HG03354 (cell line): ENCODE measurements around the gene COL6A3.

Experiments
- ATAC-seq: cut with Tn5 transposase; IDR thresholded peaks from one replicate; pipeline ENCODE4 v1.9.1; 2021; ENCODE audit warnings: mild to moderate bottlenecking; ENCODE audit not compliant: unreplicated experiment, poor library complexity, severe bottlenecking

The COL6A3 gene

DNA sequence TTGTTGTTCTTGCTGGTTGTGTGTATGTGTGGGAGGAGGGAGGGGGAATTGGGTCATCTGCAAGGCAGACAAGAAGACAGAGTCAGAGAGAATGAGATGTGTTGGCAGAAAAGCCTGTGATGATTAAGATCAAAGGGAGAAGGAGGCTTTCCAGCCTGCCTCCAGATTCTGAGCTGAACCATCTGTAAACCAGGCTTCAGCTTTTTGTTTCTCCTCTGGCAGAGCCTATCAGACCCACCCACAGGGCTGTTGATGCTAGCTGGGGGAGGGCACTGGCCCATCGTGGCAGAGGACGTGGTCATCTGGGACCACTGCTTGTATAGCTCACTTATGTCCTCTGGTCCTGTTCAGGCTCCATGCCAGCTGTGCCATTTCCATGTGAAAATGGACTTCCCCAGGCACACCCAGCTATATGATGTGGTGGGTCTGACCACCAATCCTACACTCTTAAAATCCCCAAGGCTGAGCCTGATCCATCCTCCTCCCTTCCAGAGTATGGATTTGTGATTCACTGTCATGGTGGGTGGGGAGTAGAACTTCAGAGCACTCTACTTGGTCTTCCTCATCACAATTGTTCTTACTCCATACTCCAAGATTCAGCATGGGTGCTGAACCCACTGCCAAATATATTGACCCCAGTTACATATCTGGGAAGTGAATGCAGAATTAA is 27.8 kb upstream of the COL6A3 start:
- ATAC-seq: no peak

DNA sequence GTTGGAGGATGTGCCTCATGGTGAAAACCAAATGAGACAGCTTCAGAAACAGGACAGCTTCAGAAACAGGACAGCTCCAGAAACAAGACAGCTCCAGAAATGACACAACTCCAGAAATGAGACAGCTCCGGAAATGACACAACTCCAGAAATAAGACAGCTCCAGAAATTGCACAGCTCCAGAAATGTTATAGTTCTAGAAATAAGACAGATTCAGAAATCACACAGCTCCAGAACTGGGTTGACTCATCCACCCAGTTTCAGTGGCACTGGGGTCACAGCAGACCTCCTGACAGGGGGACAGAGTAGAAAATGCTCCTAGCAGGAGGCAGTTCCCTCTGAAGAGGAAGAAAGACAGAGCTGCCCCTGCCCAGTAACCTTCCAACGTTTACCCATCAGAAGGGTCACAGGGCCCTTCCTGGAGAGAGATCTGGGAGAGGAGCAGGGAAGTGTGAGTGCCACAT is 26.9 kb upstream of the COL6A3 start:
- ATAC-seq: no peak

DNA sequence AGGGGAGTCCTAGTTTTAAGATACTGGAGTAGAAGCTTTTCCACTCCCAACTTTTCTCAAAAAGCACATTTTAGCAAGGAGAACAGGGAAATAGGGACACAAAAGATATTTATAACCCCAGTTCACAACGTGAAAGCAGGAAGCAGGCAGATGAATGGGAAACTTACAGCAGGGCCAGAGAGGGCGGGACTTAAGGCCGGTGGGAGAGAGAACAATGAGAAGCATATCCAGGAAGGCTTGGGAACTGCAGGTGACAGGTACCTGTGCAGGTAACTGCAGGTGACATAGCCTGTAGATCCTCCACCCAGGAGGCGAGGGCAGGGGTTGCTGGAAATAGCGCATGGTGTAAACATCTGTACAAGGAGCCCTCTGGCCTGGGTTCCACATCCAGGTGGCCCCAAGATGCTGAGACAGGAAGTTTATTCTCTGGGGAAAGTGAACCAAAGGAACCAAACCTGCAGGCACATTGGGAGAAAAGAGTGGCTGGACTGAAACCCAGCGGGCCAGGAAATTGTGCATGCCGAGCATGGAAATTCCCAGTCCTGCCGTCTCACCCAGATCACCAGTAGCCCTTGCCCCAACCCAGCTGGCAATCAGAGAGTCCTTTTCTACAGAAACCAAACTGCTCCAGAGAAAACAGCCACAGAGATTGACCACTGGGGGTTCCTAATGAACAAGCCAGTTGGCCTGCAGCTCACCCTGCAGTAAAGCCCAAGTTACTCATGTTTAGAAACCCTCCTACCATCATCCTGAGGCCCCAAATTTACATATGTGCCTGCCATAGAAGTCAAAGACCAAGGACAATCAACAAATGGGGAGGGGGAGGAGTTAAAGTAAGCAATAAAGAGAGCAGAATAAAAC is 24.3 kb upstream of the COL6A3 start:
- no peak for ATAC-seq

DNA sequence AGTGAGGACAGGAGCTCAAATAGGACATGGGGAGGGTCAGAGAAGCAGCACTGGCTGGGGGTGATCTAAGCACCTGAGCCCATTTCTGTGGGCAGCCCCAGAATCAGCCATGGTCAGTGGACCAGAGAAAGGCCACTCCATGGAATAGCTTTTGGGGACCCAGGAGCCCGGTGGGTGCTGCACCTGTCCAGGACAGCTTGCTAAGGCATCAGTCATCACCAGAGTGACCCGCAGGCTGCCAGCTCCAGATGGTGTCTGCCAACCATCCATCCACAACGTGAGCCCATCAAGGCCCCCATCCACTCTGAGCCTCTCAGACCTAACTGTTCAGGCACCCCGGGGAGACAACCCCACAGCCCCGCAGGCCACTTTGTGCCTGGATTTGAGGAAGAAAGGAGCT is 23.6 kb upstream of the COL6A3 start:
- ATAC-seq: no peak

DNA sequence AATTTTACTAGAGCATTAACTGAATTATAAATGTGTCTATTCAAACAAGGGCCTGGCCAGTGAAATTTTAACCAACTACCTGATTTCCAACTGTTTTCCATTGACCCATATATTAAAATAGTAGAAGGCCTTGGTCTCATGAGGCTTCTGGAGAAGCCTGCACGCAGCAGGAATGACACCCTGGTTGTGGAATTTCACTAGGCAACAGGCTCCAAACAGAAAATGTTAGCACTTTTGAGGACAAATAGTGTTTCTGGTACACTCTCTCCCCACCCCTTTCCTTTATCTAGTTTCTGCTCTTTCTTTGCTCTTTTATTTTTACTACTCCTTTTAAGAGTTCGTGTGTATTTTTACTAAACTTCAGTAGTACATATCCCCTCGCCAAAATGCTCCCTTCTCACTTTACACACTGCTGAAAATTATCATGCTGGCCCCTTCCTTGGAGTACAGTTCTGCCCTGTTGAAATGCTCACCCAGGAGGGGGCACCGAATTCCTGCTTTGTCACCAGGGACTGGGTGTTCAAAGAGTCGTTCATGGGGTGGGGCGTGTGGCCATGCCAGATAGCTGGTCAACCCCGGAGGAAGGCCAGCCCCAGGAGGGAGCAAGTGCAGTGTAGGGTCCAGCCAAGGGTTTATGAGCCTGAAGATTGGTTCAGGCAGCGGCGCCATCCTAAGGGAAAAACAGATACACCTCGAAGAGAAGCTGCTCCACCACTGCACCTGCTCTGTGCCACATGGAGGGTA is 22.1 kb upstream of the COL6A3 start:
- ATAC-seq: no peak

DNA sequence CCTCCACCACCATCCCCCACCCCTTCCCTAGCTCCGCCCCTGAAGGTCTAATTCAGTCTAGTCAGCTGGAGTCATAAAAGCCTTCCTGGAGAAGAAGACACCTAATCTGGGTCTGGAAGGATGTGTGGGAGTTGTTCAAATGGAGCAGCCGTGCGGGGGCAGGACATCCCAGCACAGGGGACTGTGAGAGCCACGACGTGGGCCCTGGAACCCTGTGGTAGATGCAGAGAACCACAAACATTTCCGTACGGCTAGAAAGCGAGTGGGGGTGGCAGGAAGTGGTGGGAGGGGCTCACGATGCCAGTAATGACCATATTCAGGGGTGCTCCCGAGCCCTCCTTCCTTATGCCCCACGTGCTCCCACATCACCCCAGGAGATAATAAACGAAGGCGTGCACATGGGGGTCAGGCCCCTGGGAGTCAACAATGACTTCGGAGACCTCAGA is 20.9 kb upstream of the COL6A3 start:
- ATAC-seq: no peak

DNA sequence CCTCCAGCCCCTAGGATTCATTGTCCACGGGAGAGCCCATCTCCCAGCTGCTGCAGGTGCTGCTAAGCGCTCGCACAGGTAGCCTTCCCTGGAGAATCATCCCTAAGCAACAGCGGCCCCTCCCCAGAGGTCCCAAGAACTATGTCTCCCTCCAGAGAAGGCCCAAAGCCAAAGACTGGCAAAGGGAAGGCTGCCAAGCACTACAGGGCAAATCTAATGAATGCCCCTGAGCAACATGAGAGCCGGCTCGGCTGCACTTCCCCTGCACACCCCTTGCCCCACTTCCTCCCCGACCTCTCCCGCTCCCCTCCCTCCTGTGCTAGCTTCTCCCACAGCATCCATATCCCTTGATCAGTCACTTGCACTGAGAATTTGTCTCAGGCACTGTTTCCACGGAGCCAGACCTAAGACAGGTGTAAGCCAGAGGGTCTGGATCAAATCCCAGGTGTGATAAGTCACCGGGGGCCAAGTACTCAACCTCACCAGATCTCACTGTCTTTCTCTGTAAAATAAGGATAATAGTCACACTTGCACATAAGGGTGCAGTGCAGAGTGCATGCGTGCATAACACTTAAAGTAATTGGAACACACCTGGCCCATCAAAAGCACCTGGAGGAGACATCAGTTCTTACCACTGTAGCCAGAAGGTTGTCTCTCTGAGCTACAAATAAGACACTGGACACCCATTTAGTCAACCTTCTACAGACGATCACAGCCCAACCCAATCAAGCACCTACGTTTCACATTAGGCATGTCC is 20.1 kb upstream of the COL6A3 start:
- ATAC-seq: no peak

DNA sequence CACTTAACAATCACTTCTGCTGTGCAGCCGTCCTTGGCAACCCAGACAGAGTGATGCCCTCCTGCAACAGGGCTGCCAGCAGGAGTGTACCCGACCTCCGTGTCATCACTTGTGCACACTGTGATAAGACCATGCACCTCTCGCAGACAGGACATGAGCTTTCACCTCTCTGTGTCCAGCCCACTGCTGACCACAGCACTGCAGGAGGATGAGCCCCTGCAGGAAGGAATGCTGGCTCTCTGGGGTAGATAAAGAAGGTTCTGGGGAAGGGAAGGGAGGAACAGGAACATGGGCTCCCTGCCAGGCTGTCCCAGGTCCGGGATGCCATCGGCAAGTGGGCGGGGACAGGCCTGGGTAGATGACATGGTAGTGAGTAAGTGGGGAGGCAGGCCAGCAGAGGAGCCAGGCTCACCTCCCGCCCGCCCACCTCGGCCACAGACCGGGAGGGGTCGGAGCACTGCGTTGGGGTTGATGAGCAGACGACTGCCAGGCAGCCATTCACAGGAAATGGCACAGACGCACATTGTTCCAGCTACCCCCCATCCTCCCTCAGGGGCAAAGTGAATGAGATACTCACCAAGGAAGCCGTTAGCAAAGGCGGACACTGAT is 18.6 kb upstream of the COL6A3 start:
- no peak for ATAC-seq

DNA sequence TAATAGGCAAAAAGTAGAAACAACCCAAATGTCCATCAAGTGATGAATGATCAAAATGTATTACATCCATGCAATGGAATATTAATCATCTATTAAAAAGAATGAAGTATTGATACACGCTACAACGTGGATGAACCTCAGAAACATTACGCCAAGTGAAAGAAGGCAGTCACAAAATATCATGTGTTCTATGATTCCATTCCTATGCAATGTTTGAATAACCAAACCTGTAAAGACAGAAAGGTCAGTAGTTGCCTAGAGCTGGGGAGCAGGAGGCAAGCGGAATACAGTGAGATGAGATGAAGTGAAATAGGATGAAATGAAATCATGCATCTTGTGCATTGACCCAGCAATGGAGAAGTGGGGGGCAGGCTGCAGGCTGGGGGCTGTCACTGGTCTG is 17.9 kb upstream of the COL6A3 start:
- ATAC-seq: no peak

DNA sequence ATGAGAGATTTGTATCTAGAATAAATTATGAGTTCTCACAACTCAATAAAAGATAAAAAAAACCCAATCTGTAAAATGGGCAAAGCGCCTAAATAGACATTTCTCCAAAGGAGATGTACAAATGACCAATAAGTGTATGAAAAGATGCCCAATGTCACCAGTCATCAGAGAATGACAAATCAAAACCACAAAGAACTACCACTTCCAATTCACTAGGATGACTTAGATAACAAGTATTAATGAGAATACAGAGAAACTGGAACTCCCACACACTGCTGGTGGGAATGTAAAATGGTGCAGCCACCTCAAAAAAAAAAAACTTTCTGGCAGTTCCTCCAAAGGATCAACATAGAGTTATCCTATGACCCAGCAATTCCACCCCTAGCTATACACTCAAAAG is 17.4 kb upstream of the COL6A3 start:
- ATAC-seq: no peak

DNA sequence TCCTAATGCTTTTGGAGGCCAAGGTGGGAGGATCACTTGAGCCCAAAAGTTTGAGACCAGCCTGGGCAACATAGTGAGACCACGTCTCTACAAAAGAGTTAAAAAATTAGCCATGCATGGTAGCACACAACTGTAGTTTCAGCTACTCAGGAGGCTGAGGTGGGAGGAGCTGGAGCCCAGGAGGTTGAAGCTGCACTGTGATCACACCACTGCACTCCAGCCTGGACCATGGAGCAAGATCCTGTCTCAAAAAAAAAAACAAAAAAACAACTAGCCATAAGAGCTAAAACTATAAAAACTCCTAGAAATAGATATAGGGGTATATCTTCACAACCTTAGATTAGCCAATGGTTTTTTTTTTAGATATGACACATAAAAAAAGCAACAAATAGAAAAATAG is 16.9 kb upstream of the COL6A3 start:
- ATAC-seq: no peak

DNA sequence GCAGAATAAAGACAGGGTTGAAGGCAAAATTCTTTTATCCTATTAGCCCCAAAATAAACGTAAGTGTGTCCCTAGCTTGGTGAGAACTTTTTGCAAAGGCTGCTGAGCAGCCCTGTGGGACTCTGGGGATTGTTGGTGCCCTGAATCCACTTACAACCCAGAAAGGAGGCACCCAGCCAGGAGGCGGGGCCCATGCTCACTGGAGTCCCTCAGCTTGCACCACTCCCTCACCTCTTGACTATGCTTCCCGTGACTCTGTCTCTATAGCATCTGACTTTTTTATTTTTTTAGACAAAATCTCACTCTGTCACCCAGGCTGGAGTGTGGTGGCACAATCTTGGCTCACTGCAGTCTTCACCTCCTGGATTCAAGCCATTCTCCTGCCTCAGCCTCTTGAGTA is 15.8 kb upstream of the COL6A3 start:
- ATAC-seq: no peak

DNA sequence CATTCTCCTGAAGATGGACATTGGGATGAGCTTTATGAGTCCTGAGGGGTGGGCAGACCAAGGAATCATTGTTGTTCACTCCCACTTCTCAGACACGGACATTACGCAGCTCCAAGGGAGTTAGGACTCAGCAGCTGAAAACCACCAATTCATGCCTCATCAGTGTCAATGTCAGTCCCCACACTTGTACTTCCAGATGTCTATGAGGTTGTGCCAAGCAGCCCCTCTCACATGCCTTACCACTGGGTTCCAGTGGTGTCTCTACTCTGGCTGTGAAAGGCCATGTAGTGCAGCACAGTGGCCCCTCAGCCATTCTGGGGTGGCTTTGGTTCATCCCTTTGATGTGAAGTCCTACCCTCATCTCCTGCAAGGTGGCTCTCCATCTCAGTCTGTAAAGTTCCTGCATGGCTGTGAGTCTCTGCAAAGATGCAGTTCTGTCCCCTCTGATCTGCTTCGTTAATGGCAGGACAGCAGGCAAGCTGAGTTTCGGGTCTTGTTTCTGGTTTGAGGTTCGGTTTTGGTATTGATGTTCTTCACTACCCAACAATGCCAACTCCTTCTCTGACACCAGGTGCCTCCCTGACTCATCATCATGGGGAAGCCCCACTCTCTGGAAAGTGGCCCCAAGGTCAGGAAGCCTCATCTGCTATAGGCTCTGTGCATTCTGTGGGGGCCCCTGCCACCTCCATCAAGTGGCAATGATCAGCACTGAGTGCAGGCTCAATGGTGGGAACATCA is 14.0 kb upstream of the COL6A3 start:
- ATAC-seq: no peak

DNA sequence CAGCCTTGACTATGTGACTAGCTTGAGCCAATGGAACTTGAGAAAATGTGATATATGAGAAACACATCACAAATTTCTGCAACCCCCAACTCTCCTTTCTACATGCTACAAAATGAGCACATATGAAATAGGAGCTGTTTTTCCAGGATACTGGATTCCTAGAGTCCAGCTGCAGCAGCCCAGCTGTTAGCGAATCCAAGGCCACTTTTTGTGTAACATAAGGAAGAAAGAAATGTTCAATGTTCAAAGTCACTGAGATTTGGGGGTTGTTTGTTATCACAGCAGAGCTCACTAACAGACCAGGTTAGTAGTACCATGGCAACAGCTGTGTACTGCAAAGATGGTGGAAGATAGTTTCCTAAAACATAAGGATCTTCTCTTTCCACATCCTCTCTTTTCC is 12.6 kb upstream of the COL6A3 start:
- no peak for ATAC-seq

DNA sequence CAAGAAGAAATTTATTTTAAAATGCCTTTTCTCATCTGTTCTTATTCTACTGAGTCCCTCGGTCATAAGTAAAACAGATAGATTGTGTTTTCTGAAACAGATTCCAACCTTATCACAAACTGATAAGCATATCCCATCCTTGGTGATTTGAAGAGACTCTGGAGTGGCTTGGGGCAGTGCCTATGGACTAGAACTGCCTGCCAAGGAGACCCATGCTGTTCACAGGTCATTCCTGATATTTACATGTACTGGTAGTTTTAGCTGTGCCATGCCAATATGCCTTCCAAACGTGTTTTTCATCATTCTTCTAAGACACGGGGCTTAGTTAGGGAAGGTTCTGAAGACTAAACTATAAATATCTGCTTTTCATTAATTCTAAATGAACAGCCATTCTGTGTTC is 11.4 kb upstream of the COL6A3 start:
- ATAC-seq: no peak

DNA sequence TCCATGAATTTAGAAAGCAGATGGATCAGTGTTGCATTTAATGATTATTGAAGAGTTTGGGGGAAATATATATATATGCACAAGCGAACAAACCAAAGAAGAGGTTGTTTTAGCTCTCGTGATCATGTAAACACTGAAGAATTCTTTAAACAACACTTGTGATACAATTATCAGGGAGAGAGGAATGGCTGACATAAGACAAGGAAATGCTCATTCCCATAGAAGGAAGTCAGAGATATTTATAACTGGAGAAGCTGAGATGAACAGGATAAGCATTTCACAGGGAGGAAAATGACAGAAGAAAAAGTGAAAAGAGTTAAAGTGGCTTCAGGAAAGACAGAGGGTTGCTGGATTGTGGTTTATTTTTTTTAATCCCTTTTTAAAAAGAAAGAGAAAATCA is 10.6 kb upstream of the COL6A3 start:
- no peak for ATAC-seq

DNA sequence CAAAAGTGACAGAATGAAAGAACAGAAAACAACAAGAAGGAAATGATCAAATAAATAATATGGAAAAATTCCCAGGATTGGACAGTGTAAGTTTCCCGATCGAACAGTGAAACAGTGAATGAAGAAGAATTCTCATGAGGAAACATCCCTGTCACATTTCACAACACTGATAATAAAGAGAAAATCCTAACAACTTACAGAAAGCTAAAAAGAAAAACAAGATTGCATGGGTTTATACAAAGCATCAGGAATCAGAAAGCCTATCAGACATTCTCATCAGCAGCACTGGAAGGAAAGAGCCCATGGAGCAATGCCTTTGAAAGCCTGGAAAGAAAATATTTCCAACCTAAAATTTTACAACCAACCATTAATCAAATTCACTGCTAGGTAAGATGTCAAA is 9.9 kb upstream of the COL6A3 start:
- no peak for ATAC-seq

DNA sequence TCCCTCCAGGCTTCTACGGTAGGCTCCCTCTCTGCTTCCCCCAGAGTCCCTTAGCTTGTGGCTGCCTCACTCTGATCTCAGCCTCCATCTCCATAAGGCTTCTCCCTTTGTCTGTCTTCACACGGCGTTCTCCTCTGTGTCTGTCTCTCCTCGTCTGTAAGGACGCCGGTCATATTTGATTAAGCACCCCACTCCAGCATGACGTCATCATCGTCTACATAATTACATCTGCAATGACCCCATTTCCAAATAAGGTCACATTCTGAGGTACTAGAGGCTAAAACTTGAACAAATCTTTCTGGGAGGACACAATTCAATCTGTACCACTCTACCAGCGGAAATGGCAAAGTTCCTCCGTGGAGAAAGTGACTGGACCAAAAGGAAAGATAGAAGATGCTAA is 8.3 kb upstream of the COL6A3 start:
- ATAC-seq: no peak

DNA sequence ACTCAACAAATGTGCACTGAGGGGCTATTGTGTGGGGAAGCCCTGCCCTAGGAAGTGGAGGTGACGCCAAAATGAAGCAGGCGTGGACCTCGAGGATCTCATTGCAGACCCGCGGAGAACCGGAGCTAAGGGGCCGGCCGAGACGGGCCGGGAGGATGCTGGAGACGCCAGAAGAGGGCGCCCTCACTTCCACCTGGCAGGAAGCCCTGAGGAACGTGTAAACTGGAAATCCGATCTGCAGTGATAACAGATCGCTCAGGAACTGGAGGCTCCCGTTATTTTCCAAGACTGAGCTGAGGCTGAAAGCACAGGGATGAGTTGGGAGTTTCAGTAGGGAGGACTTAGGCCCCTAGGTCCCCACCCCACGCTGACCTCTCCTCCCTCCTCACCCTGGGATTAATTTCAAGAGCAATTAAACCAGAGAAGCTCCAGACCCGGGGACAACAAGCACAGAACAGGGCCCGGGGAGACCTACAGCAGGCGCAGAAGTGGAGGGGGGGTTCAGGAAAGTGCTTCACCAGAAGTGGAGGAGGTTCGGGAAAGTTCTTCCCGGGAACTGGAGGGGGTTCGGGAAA is 7.7 kb upstream of the COL6A3 start:
- no peak for ATAC-seq
